IPS-18c (cell line): ENCODE results near the gene ANO8.
A peak's percentile ranks its signal among the peaks of the same experiment; 100 is the strongest.

Experiments
- H3K4me3 ChIP-seq: 2 replicates; pipeline ENCODE4 v1.7.0; 2013; ENCODE audit warnings: low read depth, mild to moderate bottlenecking, low read length, moderate library complexity; ENCODE audit not compliant: insufficient read depth
- H3K9me3 ChIP-seq: one replicate; pipeline ENCODE4 v1.6.1; 2013; ENCODE audit warnings: mild to moderate bottlenecking, low read length, moderate library complexity; ENCODE audit not compliant: control insufficient read depth, insufficient read depth

ANO8 gene

DNA sequence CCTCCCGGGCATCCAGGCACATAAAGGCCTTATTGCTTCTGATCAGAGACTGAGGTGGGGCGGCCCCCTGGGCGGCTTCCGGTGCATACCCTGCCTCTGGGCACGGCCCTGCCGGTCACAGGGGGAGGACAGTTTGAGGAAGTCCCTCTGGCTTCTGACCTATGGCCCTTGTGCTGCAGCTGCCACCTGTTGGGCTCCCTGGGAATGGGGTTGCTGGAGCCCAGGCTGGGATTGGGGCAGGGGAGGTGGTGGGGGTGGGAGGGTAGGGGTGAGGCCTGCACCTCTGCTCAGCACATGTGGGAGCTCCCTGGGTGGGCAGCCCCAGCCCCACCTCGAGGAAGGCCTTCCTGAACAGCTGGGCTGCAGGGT, 10.7 kb downstream of the ANO8 start:
- H3K9me3 ChIP-seq = peaks cover 3% of the 10 kb centered on the region
- H3K4me3 ChIP-seq = no peak overlapping the region

DNA sequence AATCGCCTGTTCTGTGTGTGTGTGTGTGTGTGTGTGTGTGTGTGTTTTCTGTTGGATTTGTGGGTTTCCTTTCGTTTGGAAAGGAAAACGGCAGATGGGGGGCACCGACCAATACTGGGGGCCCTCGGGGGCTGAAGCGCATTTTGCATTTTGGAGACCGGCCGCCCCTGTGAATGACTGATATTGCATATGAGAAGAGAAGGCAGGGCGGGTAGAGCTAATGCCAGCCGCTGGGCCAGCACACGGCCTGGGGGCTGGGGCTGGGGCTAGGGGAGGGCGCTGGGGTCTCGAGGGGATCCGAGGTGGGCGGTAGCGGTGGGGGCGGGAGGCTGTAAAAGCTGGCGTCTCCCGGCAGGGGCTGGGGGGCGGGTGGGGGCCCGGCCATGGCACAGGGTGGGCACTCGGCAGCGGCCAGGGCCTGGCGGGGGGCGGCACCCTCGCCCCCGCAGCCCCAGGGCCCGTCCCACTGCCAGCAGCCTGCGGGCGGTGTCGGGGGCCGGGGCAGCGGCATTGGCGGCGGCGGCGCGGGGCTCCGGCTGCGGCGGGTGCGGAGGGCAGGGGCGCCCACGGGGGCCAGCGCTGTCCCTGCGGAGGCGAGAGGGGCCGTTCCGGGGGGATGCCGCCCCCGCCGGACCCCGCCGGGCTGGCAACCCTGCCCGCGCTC, 11.2 kb downstream of the ANO8 start:
- no peak overlapping the region for H3K4me3 ChIP-seq
- peaks cover 3% of the 10 kb centered on the region for H3K9me3 ChIP-seq

DNA sequence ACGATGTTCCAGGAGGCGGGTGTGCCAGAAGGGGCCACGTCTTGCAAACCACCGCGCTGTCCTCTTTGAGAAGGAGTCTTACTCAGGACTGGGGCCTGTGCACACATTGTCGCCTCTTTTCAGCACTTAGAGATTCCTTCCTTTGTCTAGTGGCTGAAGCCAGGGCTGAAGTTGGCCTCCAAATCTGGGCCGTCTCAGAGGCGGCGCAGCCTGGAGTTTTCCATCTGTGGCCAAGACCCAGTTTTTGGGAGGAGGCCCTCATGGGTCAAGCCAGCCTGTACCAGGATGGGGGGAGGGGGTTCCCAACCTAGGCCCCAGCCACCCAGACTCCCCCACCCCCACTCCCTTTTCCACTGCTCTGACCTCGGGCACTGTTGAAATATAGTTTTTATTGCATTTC, 11.8 kb downstream of the ANO8 start:
- H3K4me3 ChIP-seq = no peak overlapping the region
- no peaks in the 10 kb centered on the region for H3K9me3 ChIP-seq

DNA sequence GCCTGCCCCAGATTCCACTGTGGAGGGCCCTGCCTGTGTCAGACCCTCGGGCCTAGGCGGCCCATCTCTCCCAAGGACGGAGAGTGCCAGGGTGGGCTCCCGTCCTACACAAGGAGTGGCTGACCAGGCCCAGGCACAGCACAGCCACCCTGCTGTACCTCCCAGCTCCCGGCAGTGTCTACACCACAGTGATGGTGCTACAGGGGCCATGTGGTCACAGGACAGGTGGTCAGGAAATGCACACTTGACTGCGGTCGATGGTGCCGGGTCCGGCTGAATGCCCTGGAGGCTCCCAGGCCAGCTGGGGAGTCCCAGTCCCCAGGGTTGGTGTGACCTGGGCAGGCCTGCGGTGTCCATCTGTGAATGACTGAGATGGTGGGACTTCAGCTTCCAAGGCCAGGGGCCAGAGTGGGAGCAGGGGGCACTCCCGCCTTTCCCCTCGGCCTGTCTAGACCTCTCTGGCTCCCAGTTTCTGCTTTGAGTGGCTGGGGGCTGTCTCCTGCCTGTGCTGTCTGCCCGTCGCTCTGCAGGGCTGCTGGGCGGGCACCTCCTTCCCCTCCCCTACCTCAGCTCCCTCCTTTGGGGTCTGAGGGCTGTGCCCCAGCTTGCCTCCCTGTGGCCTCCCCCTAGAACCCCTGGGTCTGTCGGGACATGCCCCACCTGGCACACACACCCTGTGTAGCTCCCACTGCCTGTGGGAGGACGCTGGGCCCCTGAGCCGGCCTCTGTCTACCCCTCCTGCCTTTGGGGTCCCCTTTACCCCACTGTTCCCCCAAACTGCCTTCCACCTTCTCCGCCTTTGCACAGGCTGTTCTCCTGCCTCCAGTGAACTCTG, 12.8 kb downstream of the ANO8 start:
- no peak overlapping the region for H3K4me3 ChIP-seq
- no peaks in the 10 kb centered on the region for H3K9me3 ChIP-seq

DNA sequence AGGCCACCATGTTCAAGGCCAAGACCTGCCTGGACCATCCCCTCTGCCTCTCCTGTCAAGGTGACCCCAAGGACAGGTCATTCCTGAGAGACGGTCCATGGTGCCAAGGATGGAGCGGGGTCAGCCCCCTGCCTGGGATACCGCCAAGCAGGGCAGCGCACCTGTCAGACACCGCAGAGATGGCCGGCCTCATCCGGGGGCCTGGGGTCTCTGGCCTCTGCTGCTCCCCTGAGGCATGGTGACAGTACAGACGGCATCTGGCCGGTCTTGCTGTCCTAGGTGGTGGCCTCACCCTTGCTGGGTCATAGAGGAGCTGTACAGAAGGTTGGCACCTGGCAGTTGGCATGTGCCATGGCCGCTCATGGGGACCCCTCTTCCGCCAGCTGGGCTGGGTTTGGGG, 14.2 kb downstream of the ANO8 start:
- H3K4me3 ChIP-seq = no peak overlapping the region
- H3K9me3 ChIP-seq = no peaks in the 10 kb centered on the region

DNA sequence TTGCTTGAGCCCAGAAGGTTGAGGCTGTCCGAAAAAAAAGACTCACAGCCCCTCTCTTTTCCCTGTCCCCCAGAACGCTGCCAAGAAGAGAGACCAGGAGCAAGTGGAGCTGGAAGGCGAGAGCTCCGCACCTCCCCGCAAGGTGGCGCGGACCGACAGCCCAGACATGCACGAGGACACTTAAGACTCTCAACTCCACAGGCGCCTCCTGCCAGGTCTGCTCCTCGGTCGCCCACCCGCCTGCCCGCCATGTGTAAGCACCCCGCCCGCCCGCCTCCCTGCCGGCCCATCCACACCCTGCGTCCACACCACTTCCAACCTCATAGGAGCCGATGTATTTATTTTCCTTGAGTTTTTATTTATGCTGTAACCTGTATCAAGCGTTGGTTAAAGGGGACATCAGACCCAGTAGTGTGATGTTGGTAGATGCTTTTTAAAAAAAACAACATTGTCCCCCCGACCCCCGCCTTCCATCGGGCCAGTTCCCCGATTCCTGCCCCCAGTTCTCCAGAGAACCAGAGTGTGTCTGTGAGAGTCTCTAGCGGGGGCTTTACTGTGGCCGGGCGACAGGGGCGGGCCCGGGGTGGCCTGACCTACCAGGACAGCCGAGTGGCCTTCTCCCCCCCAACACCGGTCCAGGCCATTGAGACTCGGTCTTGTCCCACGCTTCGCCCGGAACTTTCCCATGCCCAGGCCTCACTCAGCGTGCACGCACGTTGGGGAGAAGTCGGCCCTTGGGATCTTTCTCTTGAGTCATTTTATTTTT, 15.0 kb downstream of the ANO8 start:
- H3K4me3 ChIP-seq = no peak overlapping the region
- no peaks in the 10 kb centered on the region for H3K9me3 ChIP-seq

DNA sequence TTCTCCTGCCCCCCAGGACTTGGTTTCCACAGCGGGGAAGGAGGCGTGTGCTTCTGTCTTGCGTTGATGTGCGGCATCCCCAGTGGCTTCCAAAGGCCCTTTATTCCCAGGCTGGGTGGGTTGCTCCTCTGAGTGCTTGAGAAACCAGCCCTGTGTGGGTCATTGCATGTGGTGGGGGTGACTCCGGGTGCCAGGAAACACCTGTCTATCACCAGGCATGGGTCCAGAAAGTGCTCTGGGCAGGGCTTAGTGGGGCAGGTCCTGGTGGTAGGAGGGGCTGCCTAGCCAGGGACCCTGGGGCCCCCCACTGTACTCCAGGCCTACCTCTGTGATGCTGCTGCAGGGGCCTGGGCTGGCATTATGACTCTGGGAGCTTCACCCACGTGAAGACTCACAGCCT, 15.7 kb downstream of the ANO8 start:
- Histone ChIP-seq H3K9me3 (no peaks in the 10 kb centered on the region), H3K4me3 (no peak overlapping the region)

DNA sequence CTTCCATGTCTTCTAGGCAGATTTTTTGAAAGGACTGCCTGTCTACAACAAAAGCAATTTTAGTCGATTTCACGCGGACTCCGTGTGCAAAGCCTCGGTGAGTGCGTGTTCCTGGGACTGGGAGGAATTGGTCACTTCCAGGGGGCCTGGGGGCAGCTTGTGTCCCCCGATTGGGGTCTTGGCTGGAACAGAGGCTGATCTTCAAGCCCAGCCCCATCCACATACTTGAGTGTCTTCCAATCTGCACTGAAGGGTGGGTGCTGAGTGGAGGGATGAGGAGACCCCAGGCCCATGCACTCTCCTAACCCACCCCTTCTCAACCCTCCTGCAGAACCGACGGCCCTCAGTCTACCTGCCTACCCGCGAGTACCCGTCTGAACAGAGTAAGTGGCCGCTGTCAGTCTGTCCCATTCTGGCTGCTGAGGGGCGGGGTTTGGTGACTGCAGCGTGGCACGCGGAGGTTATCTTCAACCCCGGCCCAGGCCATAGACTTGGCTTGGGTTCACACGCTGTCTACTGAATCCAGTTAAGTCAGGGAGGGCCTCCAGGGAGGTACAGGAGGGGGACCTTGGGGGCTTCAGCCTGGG, 20.6 kb downstream of the ANO8 start:
- peaks cover 4% of the 10 kb centered on the region for H3K9me3 ChIP-seq

DNA sequence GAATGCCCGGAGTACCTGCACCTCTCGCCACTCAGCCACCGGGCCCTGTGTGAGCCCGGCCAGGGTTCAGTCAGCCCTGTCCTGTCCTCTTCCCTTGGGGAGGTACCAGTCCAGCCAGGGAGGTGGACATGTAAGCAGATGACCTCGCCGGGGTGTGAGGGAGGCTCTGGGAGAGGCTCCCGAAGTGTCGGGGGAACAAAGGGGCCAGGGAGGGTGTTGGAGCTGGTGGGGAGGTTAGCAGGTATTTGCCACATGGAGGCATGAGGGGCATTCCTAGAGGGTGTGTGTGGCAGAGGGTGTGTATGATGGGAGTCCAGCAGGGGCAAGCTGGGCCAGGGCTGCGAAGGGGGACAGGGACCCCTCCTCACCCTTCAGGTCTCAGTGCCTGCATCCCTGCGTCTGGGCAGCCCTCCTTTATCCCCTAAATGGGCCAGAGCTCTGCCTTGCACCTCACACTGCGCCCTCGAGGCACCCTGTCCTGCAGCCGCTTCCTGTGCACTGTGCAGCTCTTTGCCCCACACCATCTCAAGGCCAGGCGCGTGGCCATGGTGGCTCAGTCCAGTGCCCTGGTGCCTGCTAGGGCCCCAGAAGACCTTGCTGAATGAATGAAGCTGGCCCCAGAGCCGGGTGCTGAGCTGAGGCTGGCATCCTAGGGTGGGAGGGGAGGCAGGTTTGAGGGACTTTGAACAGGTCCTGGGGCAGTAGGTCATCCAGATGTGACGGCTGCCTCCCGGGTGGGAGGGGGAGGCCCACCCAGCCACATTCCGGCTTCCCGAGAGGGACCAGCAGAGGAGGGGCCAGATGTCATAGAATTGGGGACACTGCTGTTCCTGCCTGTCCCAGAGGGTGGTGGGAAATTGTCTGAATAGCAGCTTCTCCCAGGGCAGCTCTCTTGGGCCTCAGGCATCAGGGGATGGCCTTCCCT, 22.2 kb downstream of the ANO8 start:
- H3K4me3 ChIP-seq = no peak overlapping the region
- H3K9me3 ChIP-seq = peaks cover 4% of the 10 kb centered on the region

More for the DNA sequence above, 20.6 kb downstream of the ANO8 start:
- H3K4me3 ChIP-seq = no peak overlapping the region

DNA sequence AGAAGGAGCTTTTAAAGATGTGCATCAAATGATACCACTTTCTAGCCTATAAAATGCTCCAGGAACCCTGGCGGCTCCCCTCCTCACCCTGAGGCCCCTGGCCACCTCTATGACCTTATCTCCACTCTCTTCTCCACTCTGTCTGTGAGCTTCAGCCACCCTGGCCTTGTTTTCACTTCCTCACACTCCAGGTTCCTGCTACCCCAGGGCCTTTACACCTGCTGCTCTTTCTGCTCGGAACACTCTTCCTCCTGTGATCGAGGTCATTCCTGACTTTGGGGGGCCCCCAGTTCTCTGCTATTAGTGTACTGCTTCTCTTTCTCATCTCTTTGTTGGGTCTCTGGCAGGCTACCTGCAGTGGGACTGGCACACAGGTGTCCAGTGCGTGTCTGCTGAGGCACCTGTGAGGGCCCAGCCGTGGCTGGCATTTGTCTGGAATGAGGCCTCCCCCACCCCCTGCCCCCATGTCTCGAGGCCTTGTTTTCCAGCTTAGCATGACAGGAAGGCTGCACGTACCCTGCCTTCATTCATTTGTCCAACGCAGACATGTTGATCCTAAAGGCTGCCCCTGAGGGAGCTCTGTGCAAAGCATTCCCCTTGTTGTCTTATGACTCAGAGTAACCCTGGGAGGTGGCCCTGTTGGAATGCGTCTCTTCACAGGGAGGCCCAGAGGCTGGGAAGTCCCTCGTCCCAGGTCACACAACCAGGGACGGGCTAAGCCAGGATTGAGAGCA, 23.0 kb downstream of the ANO8 start:
- Histone ChIP-seq H3K9me3 (peaks cover 4% of the 10 kb centered on the region), H3K4me3 (no peak overlapping the region)

DNA sequence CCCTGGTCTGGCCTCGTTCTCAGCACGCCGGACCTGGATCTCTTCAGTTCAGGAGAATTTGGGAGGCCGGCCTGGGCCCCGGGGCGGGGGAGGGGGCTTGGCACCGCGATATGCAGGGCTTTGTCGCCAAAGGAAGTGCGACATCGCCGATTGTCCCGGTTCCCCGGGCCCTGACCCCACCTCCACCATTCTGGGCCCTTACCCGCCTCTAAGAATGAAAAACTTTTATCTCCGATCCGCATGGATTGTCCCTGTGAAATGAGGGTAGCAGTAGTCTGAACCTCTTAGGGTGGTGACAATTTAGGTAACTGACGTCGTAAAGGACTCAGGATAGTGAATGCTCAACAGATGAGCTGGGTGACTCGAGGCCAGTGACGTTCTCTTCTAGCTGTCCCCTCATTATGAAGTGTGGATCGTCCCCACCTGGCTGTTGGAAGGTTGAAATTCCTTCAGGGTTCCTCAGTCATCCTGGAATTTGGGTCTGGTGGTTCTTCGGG, 24.6 kb downstream of the ANO8 start:
- peaks cover 4% of the 10 kb centered on the region for H3K9me3 ChIP-seq
- peak overlapping the region; percentile 84 for H3K4me3 ChIP-seq

DNA sequence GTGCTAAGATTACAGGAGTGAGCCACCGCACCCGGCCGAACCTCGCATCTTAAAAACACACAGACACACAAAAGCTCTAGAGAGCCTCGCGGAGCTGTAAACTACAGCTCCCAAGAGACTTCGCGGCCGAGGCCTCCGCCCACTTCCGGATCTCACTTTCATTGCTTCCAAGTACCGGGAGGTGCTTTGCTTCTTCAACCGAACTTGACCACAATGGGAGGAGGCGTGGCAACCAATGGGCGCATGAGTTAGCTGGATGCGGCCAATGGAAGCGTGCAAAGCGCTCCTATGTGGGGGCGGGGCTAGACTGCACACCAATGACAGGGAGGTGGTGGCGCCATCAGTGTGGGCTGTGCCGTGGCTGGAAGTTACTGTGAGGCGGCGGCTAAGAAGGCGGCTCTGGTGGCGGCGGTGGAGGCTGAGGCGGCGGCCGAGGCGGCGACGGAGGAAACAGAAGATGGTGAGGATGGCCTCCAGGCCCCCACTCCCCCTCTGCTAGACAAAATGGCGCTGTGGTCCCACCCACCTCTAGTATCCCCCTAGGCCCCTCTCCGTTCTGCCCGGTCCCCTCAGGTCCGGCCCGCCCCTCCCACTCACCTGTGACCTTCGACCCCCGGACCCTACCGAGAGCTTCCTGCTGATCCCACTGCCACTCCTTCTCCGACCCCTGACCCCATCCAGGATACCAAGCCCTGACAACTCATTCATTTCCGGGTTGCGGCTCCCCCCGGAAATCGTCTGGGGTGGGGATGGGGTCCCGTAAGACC, 25.3 kb downstream of the ANO8 start, which contains the start of gene DDA1:
Gene DDA1, plus strand, starts transcription at position 366 of the 767 bp plus-strand sequence. Its CDS starts 92 bp downstream, at position 458.
- H3K4me3 ChIP-seq = peak within 1 kb of the TSS; percentile 84
- H3K9me3 ChIP-seq = peaks cover 4% of the 10 kb centered on the region

DNA sequence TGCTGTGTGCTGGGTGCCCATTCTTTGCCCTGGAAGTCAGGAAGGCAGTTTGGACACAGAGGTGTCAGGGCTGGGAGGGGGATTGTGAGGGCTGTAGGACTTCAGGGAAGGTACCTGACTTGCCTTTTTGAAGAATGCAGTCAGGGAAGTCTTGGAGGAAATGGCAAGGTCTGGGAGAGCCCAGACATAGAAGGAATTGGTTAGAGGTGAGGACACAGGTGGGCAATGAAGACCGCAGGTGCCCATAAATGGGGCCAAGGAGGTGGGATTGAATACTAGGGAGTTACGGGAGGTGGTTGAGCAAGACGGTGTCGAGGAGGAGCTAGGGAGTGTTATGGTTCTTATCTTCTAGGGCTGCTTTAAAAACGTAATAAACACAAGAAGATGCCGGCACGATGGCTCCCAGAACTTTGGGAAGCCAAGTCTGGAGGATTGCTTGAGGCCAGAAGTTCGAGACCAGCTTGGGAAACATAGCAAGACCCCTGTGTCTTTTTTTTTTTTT, 26.7 kb downstream of the ANO8 start:
- peaks cover 4% of the 10 kb centered on the region for H3K9me3 ChIP-seq
- H3K4me3 ChIP-seq = no peak overlapping the region

DNA sequence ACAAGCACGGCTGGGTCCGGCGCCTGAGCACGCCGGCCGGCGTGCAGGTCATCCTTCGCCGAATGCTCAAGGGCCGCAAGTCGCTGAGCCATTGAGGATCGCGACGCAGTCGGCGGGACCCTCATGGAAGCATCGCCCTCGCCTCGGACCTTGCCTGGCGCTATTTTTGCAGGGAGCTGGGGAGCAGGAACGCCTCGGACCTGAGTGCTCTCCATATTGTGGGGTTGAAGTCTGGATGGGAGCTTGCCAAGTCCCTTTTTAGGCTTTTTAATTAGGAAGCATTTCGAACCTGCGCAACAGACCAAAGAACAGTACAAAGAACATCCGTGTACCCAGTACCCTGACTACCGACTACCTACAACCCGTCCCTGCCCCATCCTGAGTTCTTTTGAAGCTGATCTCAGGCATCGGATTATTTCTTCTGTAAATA, 28.4 kb downstream of the ANO8 start:
- Histone ChIP-seq H3K9me3 (peaks cover 4% of the 10 kb centered on the region), H3K4me3 (peak overlapping the region; percentile 85)
